ENCODE data around the gene MUC3A. TPM values are rescaled to one million over a fixed set of nuclear protein-coding genes. Genes with fewer than 3 reads are reported as not detected.
"Not testable (repeated sequence)": the region's sequence is repeated elsewhere in the genome, so short reads cannot be mapped to it uniquely, and the experiment has no call there.

The MUC3A gene
- total and polyA plus RNA-seq, 10 of the 15 experiments (the other 5 are each of a cell fraction or from before 2014, with no cell fraction given) = 0.07 to 0.10 TPM; not detected in 8

DNA sequence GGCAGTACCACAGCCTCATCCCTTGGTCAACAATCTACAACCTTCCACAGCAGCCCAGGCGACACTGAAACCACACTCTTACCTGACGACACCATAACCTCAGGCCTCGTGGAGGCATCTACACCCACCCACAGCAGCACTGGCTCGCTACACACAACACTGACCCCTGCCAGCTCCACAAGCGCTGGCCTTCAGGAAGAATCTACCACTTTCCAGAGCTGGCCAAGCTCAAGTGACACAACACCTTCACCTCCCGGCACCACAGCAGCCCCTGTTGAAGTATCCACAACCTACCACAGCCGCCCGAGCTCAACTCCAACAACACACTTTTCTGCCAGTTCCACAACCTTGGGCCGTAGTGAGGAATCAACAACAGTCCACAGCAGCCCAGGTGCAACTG is 45.3 kb downstream of the MUC3A start:
- RAD21 ChIA-PET (ENCODE audit: unreplicated experiment); H4K20me1 ChIP-seq (ENCODE audit: control insufficient read depth, insufficient read depth); H3K4me2 ChIP-seq (ENCODE audit: control insufficient read depth, insufficient read depth); H3K27me3 ChIP-seq (replicated peaks in 1 of 2; ENCODE audit: control insufficient read depth in 2 of 2, insufficient read depth in 2 of 2, low read length in 1 of 2); intact Hi-C loops (cut with micrococcal nuclease; ENCODE audit: unreplicated experiment); ATAC-seq; H3K36me3 ChIP-seq (ENCODE audit: control insufficient read depth in 2 of 2, insufficient read depth in 2 of 2, low read length in 1 of 2); in situ Hi-C loops (cut with MboI); H3K9ac ChIP-seq (ENCODE audit: control insufficient read depth, insufficient read depth, low read length); H3K4me3 ChIP-seq; H3K9me3 ChIP-seq (replicated peaks; ENCODE audit: control insufficient read depth, insufficient read depth, low read length); H3K4me1 ChIP-seq (ENCODE audit: control insufficient read depth, insufficient read depth, low read length); BruUV-seq (replicated peaks); DNase-seq (ENCODE audit: low read depth, low spot score); CTCF ChIA-PET; H2AFZ ChIP-seq (ENCODE audit: control insufficient read depth, low read depth, low read length); H3K27ac ChIP-seq (ENCODE audit: control insufficient read depth, insufficient read depth); H3K79me2 ChIP-seq (ENCODE audit: control insufficient read depth, insufficient read depth, low read length); POLR2A ChIA-PET; SMC1A ChIA-PET (ENCODE audit: uncharacterized antibody, unreplicated experiment); FAIRE-seq: not testable (repeated sequence)
- no CpG with 5 or more reads among the region's 9 CpGs for WGBS (ENCODE audit: insufficient coverage, insufficient replicate concordance, low lambda C conversion rate, missing lambda C conversion rate)

DNA sequence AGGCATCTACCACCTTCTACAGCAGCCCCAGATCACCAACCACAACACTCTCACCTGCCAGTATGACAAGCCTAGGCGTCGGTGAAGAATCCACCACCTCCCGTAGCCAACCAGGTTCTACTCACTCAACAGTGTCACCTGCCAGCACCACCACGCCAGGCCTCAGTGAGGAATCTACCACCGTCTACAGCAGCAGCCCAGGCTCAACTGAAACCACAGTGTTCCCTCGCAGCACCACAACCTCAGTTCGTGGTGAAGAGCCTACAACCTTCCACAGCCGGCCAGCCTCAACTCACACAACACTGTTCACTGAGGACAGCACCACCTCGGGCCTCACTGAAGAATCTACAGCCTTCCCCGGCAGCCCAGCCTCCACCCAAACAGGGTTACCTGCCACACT is 49.2 kb downstream of the MUC3A start:
- H4K20me1 ChIP-seq (ENCODE audit: control insufficient read depth, insufficient read depth) = not testable (repeated sequence)

DNA sequence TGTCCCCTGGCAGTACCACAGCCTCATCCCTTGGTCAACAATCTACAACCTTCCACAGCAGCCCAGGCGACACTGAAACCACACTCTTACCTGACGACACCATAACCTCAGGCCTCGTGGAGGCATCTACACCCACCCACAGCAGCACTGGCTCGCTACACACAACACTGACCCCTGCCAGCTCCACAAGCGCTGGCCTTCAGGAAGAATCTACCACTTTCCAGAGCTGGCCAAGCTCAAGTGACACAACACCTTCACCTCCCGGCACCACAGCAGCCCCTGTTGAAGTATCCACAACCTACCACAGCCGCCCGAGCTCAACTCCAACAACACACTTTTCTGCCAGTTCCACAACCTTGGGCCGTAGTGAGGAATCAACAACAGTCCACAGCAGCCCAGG is 50.0 kb downstream of the MUC3A start:
- intact Hi-C loops (cut with micrococcal nuclease; ENCODE audit: unreplicated experiment) = not testable (repeated sequence)

More for the DNA sequence above, 49.2 kb downstream of the MUC3A start:
- SMC1A ChIA-PET (ENCODE audit: uncharacterized antibody, unreplicated experiment); ATAC-seq; H3K36me3 ChIP-seq (ENCODE audit: control insufficient read depth in 2 of 2, insufficient read depth in 2 of 2, low read length in 1 of 2); H3K79me2 ChIP-seq (ENCODE audit: control insufficient read depth, insufficient read depth, low read length); H3K27ac ChIP-seq (ENCODE audit: control insufficient read depth, insufficient read depth); H2AFZ ChIP-seq (ENCODE audit: control insufficient read depth, low read depth, low read length); H3K9me3 ChIP-seq (replicated peaks; ENCODE audit: control insufficient read depth, insufficient read depth, low read length); H3K4me3 ChIP-seq; CTCF ChIA-PET; POLR2A ChIA-PET; in situ Hi-C loops (cut with MboI); DNase-seq (ENCODE audit: low read depth, low spot score); H3K9ac ChIP-seq (ENCODE audit: control insufficient read depth, insufficient read depth, low read length); H3K27me3 ChIP-seq (replicated peaks in 1 of 2; ENCODE audit: control insufficient read depth in 2 of 2, insufficient read depth in 2 of 2, low read length in 1 of 2); H3K4me1 ChIP-seq (ENCODE audit: control insufficient read depth, insufficient read depth, low read length); RAD21 ChIA-PET (ENCODE audit: unreplicated experiment); BruUV-seq (replicated peaks); intact Hi-C loops (cut with micrococcal nuclease; ENCODE audit: unreplicated experiment); H3K4me2 ChIP-seq (ENCODE audit: control insufficient read depth, insufficient read depth); FAIRE-seq: not testable (repeated sequence)
- WGBS (ENCODE audit: insufficient coverage, insufficient replicate concordance, low lambda C conversion rate, missing lambda C conversion rate) = 28% methylated on average over 6 of the region's 10 CpGs

DNA sequence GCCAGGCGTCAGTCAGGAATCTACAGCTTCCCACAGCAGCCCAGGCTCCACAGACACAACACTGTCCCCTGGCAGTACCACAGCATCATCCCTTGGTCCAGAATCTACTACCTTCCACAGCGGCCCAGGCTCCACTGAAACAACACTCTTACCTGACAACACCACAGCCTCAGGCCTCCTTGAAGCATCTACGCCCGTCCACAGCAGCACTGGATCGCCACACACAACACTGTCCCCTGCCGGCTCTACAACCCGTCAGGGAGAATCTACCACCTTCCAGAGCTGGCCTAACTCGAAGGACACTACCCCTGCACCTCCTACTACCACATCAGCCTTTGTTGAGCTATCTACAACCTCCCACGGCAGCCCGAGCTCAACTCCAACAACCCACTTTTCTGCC is 50.7 kb downstream of the MUC3A start:
- H3K4me2 ChIP-seq (ENCODE audit: control insufficient read depth, insufficient read depth) = not testable (repeated sequence)
- 38% methylated on average over 10 of the region's 10 CpGs for WGBS (ENCODE audit: insufficient coverage, insufficient replicate concordance, low lambda C conversion rate, missing lambda C conversion rate)

More for the DNA sequence above, 50.0 kb downstream of the MUC3A start:
- CTCF ChIA-PET; H3K4me3 ChIP-seq; SMC1A ChIA-PET (ENCODE audit: uncharacterized antibody, unreplicated experiment); H4K20me1 ChIP-seq (ENCODE audit: control insufficient read depth, insufficient read depth); POLR2A ChIA-PET; BruUV-seq (replicated peaks); H3K27me3 ChIP-seq (replicated peaks in 1 of 2; ENCODE audit: control insufficient read depth in 2 of 2, insufficient read depth in 2 of 2, low read length in 1 of 2); in situ Hi-C loops (cut with MboI); H3K36me3 ChIP-seq (ENCODE audit: control insufficient read depth in 2 of 2, insufficient read depth in 2 of 2, low read length in 1 of 2); RAD21 ChIA-PET (ENCODE audit: unreplicated experiment); H3K9me3 ChIP-seq (replicated peaks; ENCODE audit: control insufficient read depth, insufficient read depth, low read length); H3K27ac ChIP-seq (ENCODE audit: control insufficient read depth, insufficient read depth); FAIRE-seq; H3K4me2 ChIP-seq (ENCODE audit: control insufficient read depth, insufficient read depth); H3K4me1 ChIP-seq (ENCODE audit: control insufficient read depth, insufficient read depth, low read length); ATAC-seq; H3K79me2 ChIP-seq (ENCODE audit: control insufficient read depth, insufficient read depth, low read length); H2AFZ ChIP-seq (ENCODE audit: control insufficient read depth, low read depth, low read length); H3K9ac ChIP-seq (ENCODE audit: control insufficient read depth, insufficient read depth, low read length); DNase-seq (ENCODE audit: low read depth, low spot score): not testable (repeated sequence)
- WGBS (ENCODE audit: insufficient coverage, insufficient replicate concordance, low lambda C conversion rate, missing lambda C conversion rate) = no CpG with 5 or more reads among the region's 9 CpGs

More for the DNA sequence above, 50.7 kb downstream of the MUC3A start:
- RAD21 ChIA-PET (ENCODE audit: unreplicated experiment); H3K27ac ChIP-seq (ENCODE audit: control insufficient read depth, insufficient read depth); H3K9ac ChIP-seq (ENCODE audit: control insufficient read depth, insufficient read depth, low read length); POLR2A ChIA-PET; H3K4me1 ChIP-seq (ENCODE audit: control insufficient read depth, insufficient read depth, low read length); BruUV-seq (replicated peaks); H3K4me3 ChIP-seq; DNase-seq (ENCODE audit: low read depth, low spot score); FAIRE-seq; CTCF ChIA-PET; SMC1A ChIA-PET (ENCODE audit: uncharacterized antibody, unreplicated experiment); H3K27me3 ChIP-seq (replicated peaks in 1 of 2; ENCODE audit: control insufficient read depth in 2 of 2, insufficient read depth in 2 of 2, low read length in 1 of 2); H4K20me1 ChIP-seq (ENCODE audit: control insufficient read depth, insufficient read depth); ATAC-seq; H3K79me2 ChIP-seq (ENCODE audit: control insufficient read depth, insufficient read depth, low read length); in situ Hi-C loops (cut with MboI); H3K9me3 ChIP-seq (replicated peaks; ENCODE audit: control insufficient read depth, insufficient read depth, low read length); H2AFZ ChIP-seq (ENCODE audit: control insufficient read depth, low read depth, low read length); H3K36me3 ChIP-seq (ENCODE audit: control insufficient read depth in 2 of 2, insufficient read depth in 2 of 2, low read length in 1 of 2); intact Hi-C loops (cut with micrococcal nuclease; ENCODE audit: unreplicated experiment): not testable (repeated sequence)
